ENCODE data around the gene PCDH9.

DNA sequence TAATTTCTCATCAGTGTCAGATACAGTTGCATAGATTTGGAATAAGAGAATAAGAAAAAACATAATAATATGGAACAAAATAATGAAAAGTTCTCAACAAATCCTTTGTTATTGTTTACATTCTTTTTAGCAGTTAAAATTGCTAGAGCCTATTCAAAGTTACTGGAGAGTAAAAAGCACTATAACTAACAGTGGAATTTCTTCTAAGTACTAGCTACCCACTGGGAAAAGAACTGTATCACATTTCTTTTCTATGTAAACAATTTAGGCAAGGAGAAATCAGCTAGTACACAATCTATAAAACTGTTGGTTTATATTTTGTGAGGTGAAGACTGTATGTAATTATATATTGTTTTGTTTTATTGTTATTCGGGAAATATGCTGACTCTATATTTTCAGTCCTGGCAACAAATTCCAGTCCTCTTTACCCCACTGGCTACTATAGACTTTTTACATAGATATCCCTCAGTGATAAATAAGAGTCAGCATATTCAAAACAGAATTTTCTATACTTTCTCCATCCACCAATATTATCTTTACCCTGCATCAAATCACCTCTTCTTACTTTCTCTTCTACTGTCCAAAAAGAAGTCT, 222.0 kb downstream of the PCDH9 start:
- TF ChIP-seq EP300 (IDR thresholded peaks at IDR 0.05) (no peak), POLR2AphosphoS5 (IDR thresholded peaks at IDR 0.05) (no peak), POLR2A (IDR thresholded peaks at IDR 0.05) (no peak)
- TF ChIP-seq, protein P1, sequence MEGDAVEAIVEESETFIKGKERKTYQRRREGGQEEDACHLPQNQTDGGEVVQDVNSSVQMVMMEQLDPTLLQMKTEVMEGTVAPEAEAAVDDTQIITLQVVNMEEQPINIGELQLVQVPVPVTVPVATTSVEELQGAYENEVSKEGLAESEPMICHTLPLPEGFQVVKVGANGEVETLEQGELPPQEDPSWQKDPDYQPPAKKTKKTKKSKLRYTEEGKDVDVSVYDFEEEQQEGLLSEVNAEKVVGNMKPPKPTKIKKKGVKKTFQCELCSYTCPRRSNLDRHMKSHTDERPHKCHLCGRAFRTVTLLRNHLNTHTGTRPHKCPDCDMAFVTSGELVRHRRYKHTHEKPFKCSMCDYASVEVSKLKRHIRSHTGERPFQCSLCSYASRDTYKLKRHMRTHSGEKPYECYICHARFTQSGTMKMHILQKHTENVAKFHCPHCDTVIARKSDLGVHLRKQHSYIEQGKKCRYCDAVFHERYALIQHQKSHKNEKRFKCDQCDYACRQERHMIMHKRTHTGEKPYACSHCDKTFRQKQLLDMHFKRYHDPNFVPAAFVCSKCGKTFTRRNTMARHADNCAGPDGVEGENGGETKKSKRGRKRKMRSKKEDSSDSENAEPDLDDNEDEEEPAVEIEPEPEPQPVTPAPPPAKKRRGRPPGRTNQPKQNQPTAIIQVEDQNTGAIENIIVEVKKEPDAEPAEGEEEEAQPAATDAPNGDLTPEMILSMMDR (IDR thresholded peaks at IDR 0.05), result no peak

All from suprapubic skin (tissue), 4 donors.